Parathyroid adenoma (tissue), 2 donors: ENCODE data around the gene GNAS.

ENCODE experiments used
- H2AFZ ChIP-seq: fragments of 300-600 bp; sonication (generic); one replicate; pipeline ENCODE4 v1.7.0; 2017; ENCODE audit warnings: antibody characterized with exemption, mild to moderate bottlenecking
- H3K27ac ChIP-seq: fragments of 300-600 bp; sonication (generic); one replicate; pipeline ENCODE4 v1.7.0; 2017
- H3K27me3 ChIP-seq: fragments of 300-600 bp; sonication (generic); one replicate; pipeline ENCODE4 v1.7.0; 2017; ENCODE audit warnings: low read length; ENCODE audit not compliant: control insufficient read depth, insufficient read depth
- H3K36me3 ChIP-seq: fragments of 300-600 bp; sonication (generic); one replicate; pipeline ENCODE4 v1.7.0; 2017; ENCODE audit warnings: low read length; ENCODE audit not compliant: control insufficient read depth, insufficient read depth
- H3K4me1 ChIP-seq: fragments of 300-600 bp; sonication (generic); one replicate; pipeline ENCODE4 v1.7.0; 2017; ENCODE audit warnings: control low read depth
- H3K4me2 ChIP-seq: fragments of 300-600 bp; sonication (generic); one replicate; pipeline ENCODE4 v1.7.0; 2017; ENCODE audit warnings: low read length
- H3K4me3 ChIP-seq: fragments of 300-600 bp; sonication (generic); one replicate; pipeline ENCODE4 v1.7.0; 2017; ENCODE audit warnings: low read depth, low read length
- H3K79me2 ChIP-seq: fragments of 300-600 bp; sonication (generic); one replicate; pipeline ENCODE4 v1.7.0; 2017; ENCODE audit warnings: control low read depth
- H3K9ac ChIP-seq: fragments of 300-600 bp; sonication (generic); one replicate; pipeline ENCODE4 v1.7.0; 2017; ENCODE audit warnings: mild to moderate bottlenecking
- H3K9me3 ChIP-seq: fragments of 300-600 bp; sonication (generic); one replicate; pipeline ENCODE4 v1.7.0; 2017; ENCODE audit warnings: low read length; ENCODE audit not compliant: control insufficient read depth
- CTCF ChIP-seq: fragments of 300-600 bp; sonication (generic); IDR thresholded peaks from one replicate; pipeline ENCODE4 v1.7.0; 2017; ENCODE audit warnings: antibody characterized with exemption, mild to moderate bottlenecking
- donor health status: primary hyperparathyroidism.

GNAS gene

DNA sequence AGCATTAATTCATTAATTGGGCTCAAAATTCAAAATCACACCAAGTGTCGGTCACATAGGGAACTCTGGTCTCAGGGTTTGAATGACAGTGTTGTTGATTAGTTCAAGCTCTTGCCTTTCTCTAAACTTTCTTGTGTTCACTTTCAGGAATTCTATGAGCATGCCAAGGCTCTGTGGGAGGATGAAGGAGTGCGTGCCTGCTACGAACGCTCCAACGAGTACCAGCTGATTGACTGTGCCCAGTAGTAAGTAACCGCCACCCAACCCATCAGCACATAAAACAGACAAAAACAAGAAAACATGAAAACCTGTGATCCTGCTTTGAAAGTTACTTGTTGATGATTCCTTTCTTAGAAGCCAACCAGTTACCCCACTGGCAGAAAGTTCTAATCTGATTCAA lies 52.7 kb downstream of the GNAS start:
- H3K79me2 ChIP-seq: peaks cover 31% of the 10 kb centered on the region
- H3K36me3 ChIP-seq: no peaks in the 10 kb centered on the region
- H3K27me3 ChIP-seq: no peaks in the 10 kb centered on the region
- H3K4me2 ChIP-seq: no peak overlapping the region
- H2AFZ ChIP-seq: no peak overlapping the region
- no peak overlapping the region for H3K27ac ChIP-seq
- peaks cover 19% of the 10 kb centered on the region for H3K4me1 ChIP-seq
- no peaks in the 10 kb centered on the region for H3K9me3 ChIP-seq
- TF ChIP-seq CTCF: no peak
- no peak overlapping the region for H3K4me3 ChIP-seq
- no peak overlapping the region for H3K9ac ChIP-seq

DNA sequence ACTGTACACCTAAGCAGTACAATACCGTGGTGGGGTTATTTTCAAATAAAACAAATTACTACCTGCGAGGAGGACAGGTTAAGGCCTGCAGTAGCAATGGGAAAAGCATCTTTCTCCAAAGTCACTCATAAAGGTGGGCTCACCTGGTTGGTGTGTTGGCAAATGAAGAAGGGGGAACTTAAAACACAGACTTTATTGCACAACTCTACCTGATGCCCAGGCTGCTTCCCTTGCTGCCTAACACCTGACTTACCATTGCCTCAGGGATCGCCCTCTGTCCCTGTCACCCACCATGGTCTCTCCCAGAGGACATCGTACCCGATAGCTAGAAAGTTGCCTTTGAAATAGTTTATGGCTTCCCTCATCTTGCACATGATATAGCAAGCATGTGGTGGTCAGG lies 53.6 kb downstream of the GNAS start:
- no peak for TF ChIP-seq CTCF
- no peak overlapping the region for H3K4me2 ChIP-seq
- no peaks in the 10 kb centered on the region for H3K36me3 ChIP-seq
- H3K27ac ChIP-seq: peak overlapping the region; percentile 22
- H3K9ac ChIP-seq: no peak overlapping the region
- H3K4me3 ChIP-seq: no peak overlapping the region
- peaks cover 19% of the 10 kb centered on the region for H3K4me1 ChIP-seq
- H3K9me3 ChIP-seq: no peaks in the 10 kb centered on the region
- no peaks in the 10 kb centered on the region for H3K27me3 ChIP-seq
- H3K79me2 ChIP-seq: peaks cover 24% of the 10 kb centered on the region
- no peak overlapping the region for H2AFZ ChIP-seq

- H3K36me3 ChIP-seq: no peaks in the 10 kb centered on the region
- peak overlapping the region; percentile 56 for H3K4me3 ChIP-seq
- H3K9me3 ChIP-seq: no peaks in the 10 kb centered on the region
- peak overlapping the region; percentile 78 for H3K27ac ChIP-seq
- no peak for TF ChIP-seq CTCF
- H3K4me1 ChIP-seq: peaks cover 19% of the 10 kb centered on the region
- no peak overlapping the region for H2AFZ ChIP-seq
- H3K4me2 ChIP-seq: peak overlapping the region; percentile 77
- no peaks in the 10 kb centered on the region for H3K27me3 ChIP-seq
- no peak overlapping the region for H3K9ac ChIP-seq
- H3K79me2 ChIP-seq: peaks cover 18% of the 10 kb centered on the region
Measured at GRCh38 chr20:58906894-58907293, 54.4 kb downstream of the GNAS start.

DNA sequence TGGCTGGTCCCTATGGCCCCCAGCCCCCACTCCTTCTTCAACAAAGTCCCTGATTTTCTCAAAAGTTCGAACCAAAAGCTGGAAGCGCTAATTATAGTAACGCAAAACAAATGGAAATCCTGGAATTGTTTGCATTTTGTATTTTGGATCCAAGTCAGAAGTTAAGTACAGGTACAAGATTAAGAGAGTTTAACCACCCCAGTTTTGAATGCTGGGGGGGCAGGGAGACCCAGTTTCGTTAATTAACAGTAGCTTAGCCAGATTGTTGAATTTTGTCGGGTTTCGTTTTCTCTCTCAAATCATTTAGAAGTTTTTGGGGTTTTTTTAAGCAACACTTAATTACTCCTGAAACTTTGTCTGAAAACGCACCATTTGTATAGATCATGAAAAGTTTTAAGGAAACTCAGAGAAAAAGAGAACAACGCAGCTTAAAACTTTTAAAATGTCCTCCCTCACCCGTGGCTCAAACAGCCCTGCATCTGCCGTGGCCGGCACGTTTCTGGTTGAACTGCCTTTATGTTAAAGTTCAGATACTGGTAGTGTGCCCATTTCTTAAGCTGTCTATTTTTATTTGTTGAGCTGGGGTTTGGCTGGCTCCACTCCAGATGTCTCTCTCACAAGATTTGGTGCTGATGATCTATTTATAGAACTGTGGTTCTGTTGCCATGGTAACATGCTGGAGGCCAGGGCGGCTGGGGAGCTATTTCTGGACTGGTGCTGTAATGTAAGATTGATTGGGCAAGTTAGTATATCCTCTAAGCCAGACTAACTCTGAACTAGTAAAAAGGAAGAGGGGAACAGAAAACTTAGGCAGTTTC lies 55.0 kb downstream of the GNAS start:
- no peak for TF ChIP-seq CTCF
- peak overlapping the region; percentile 56 for H3K4me3 ChIP-seq
- H3K27me3 ChIP-seq: no peaks in the 10 kb centered on the region
- no peaks in the 10 kb centered on the region for H3K36me3 ChIP-seq
- peaks cover 13% of the 10 kb centered on the region for H3K79me2 ChIP-seq
- no peak overlapping the region for H3K9ac ChIP-seq
- H3K9me3 ChIP-seq: no peaks in the 10 kb centered on the region
- peaks cover 19% of the 10 kb centered on the region for H3K4me1 ChIP-seq
- peak overlapping the region; percentile 78 for H3K27ac ChIP-seq
- peak overlapping the region; percentile 77 for H3K4me2 ChIP-seq
- H2AFZ ChIP-seq: no peak overlapping the region

- Histone ChIP-seq H3K4me2 (peak overlapping the region; percentile 70), H3K9me3 (no peaks in the 10 kb centered on the region), H3K27me3 (no peaks in the 10 kb centered on the region), H3K27ac (peak overlapping the region; percentile 78), H3K36me3 (no peaks in the 10 kb centered on the region), H3K4me1 (peaks cover 19% of the 10 kb centered on the region), H2AFZ (no peak overlapping the region), H3K9ac (no peak overlapping the region), H3K79me2 (peaks cover 9% of the 10 kb centered on the region), H3K4me3 (peak overlapping the region; percentile 56)
- no peak for TF ChIP-seq CTCF
Measured at GRCh38 chr20:58908221-58908620, 55.7 kb downstream of the GNAS start.
